Esophagus muscularis mucosa (tissue), 4 donors: ENCODE measurements around the gene ASAP2. TPM values are rescaled to one million over a fixed set of nuclear protein-coding genes. Genes with fewer than 3 reads are reported as not detected.

Source experiments
- DNase-seq: peaks from one replicate; pipeline ENCODE4 v3.0.0-alpha.2; 2017; ENCODE audit errors: extremely low spot score
- H3K27ac ChIP-seq, 4 donors: fragments of 200-600 bp; sonication (generic); replicated peaks in 1 of 4; 1 replicate in 3 of 4; 2 replicates in 1 of 4; pipeline ENCODE4 v1.5.1; 2016 to 2019; ENCODE audit warnings: mild to moderate bottlenecking in 1 of 4
- H3K27me3 ChIP-seq, 4 donors: fragments of 200-600 bp; sonication (generic); one replicate each; pipeline versions ENCODE4 v1.5.1 to v1.6.0; 2016 to 2019
- H3K36me3 ChIP-seq, 4 donors: fragments of 200-600 bp; sonication (generic); one replicate each; pipeline ENCODE4 v1.5.1; 2016 to 2019
- H3K4me1 ChIP-seq, 4 donors: fragments of 200-600 bp; sonication (generic); one replicate each; pipeline ENCODE4 v1.5.1; 2016 to 2019
- H3K4me3 ChIP-seq, 4 donors: fragments of 200-600 bp; sonication (generic); 1 replicate in 2 of 4; 2 replicates in 2 of 4; pipeline ENCODE4 v1.5.1; 2016 to 2019; ENCODE audit warnings: mild to moderate bottlenecking in 4 of 4, moderate library complexity in 1 of 4
- H3K9me3 ChIP-seq, 4 donors: fragments of 200-600 bp; sonication (generic); 1 replicate in 3 of 4; 2 replicates in 1 of 4; pipeline ENCODE4 v1.5.1; 2016 to 2019
- CTCF ChIP-seq, 3 experiments: fragments of 200-600 bp in 2 of 3; fragments of 450-650 bp in 1 of 3; sonication (generic) in 2 of 3; IDR thresholded peaks; one replicate each; pipeline ENCODE4 v1.5.1; 2017 to 2019; ENCODE audit warnings: antibody characterized with exemption in 3 of 3, mild to moderate bottlenecking in 2 of 3, moderate library complexity in 1 of 3
- EP300 ChIP-seq: sonication (generic); formaldehyde crosslinking; IDR thresholded peaks from one replicate; pipeline ENCODE4 v1.6.1; 2017; ENCODE audit warnings: antibody characterized with exemption
- POLR2A ChIP-seq: fragments of 450-650 bp; IDR thresholded peaks from one replicate; pipeline ENCODE4 v1.6.1; 2017; ENCODE audit warnings: antibody characterized with exemption, moderate library complexity, mild to moderate bottlenecking, low read depth
- POLR2AphosphoS5 ChIP-seq, 2 donors: sonication (generic); formaldehyde crosslinking; IDR thresholded peaks; one replicate each; pipeline ENCODE4 v1.6.1; 2017; ENCODE audit warnings: antibody characterized with exemption in 2 of 2
- WGBS: methylation state at CpG from one replicate; pipeline ENCODE4 v1.1.5; 2018; 5-methylcytosine and 5-hydroxymethylcytosine counted together
- intact Hi-C: fragments of 100-400 bp; cut with DNase I; formaldehyde crosslinking; loops from one replicate; pipeline ENCODE4 v1.15.1; 2023
- total RNA-seq, 4 donors: library from RNA; depleted of rRNA; stranded (reverse); fragments of >200 nt; gene quantifications; one replicate each; pipeline versions ENCODE4 v1.1.0 to v1.2.1, GENCODE V29; 2016

The ASAP2 gene
- total RNA-seq, 4 donors from 2014 or later = 18.7 to 24.0 (median 21.3) TPM

- intact Hi-C loops = no loop called here
- Histone ChIP-seq H3K27me3 (no peaks in the 10 kb centered on the region), H3K4me3 (no peak overlapping the region), H3K9me3 (no peaks in the 10 kb centered on the region), H3K27ac (no peak overlapping the region), H3K4me1 (peaks cover 14 to 27% (median 22%) of the 10 kb centered on the region in 4 donors), H3K36me3 (peaks cover 0 to 18% (median 3%) of the 10 kb centered on the region in 4 donors)
- no peak for DNase-seq
- WGBS = 94% methylated on average over 14 of the region's 14 CpGs
- TF ChIP-seq POLR2A (no peak), POLR2AphosphoS5 (IDR thresholded peaks at IDR 0.05) (no peak), CTCF (IDR thresholded peaks at IDR 0.05) (no peak), EP300 (no peak)
These were observed 128.1 kb downstream of the ASAP2 start for GRCh38 chr2:9334761-9335160.

GRCh38 chr2:9335322-9335832 is 128.8 kb downstream of the ASAP2 start:
- H3K27ac ChIP-seq = no peak overlapping the region
- H3K4me3 ChIP-seq = no peak overlapping the region
- TF ChIP-seq POLR2A (no peak), CTCF (IDR thresholded peaks at IDR 0.05) (no peak), EP300 (no peak), POLR2AphosphoS5 (IDR thresholded peaks at IDR 0.05) (no peak)
- H3K36me3 ChIP-seq = peaks cover 0 to 24% (median 5%) of the 10 kb centered on the region in 4 donors
- H3K4me1 ChIP-seq = peaks cover 13 to 27% (median 20%) of the 10 kb centered on the region in 4 donors
- no peaks in the 10 kb centered on the region for H3K27me3 ChIP-seq
- H3K9me3 ChIP-seq = no peaks in the 10 kb centered on the region
- intact Hi-C loops = no loop called here
- no peak for DNase-seq
- WGBS = 89% methylated on average over 6 of the region's 6 CpGs

GRCh38 chr2:9336241-9336575 is 129.6 kb downstream of the ASAP2 start:
- Histone ChIP-seq H3K4me1 (peaks cover 8 to 22% (median 16%) of the 10 kb centered on the region in 4 donors), H3K4me3 (no peak overlapping the region), H3K27me3 (no peaks in the 10 kb centered on the region), H3K36me3 (peaks cover 0 to 31% (median 6%) of the 10 kb centered on the region in 4 donors), H3K9me3 (no peaks in the 10 kb centered on the region), H3K27ac (peak overlapping the region in 1 of 4 donors; percentile 14)
- no peak for DNase-seq
- intact Hi-C loops = no loop called here
- 71% methylated on average over 2 of the region's 2 CpGs for WGBS
- TF ChIP-seq CTCF (IDR thresholded peaks at IDR 0.05) = no peak
- no peak for TF ChIP-seq POLR2AphosphoS5 (IDR thresholded peaks at IDR 0.05)
- no peak for TF ChIP-seq POLR2A
- no peak for TF ChIP-seq EP300

GRCh38 chr2:9336576-9337314 is 130.1 kb downstream of the ASAP2 start:
- H3K27ac ChIP-seq = peak overlapping the region in 1 of 4 donors; percentile 14
- DNase-seq = no peak

More at GRCh38 chr2:9336576-9337314, 130.1 kb downstream of the ASAP2 start:
- Histone ChIP-seq H3K4me1 (peaks cover 8 to 16% (median 13%) of the 10 kb centered on the region in 4 donors), H3K27me3 (no peaks in the 10 kb centered on the region), H3K4me3 (no peak overlapping the region), H3K36me3 (peaks cover 0 to 36% (median 9%) of the 10 kb centered on the region in 4 donors), H3K9me3 (no peaks in the 10 kb centered on the region)
- intact Hi-C loops = no loop called here
- WGBS = 77% methylated on average over 14 of the region's 14 CpGs
- no peak for TF ChIP-seq POLR2A
- no peak for TF ChIP-seq CTCF (IDR thresholded peaks at IDR 0.05)
- no peak for TF ChIP-seq EP300
- no peak for TF ChIP-seq POLR2AphosphoS5 (IDR thresholded peaks at IDR 0.05)
